GM19351 (cell line): ENCODE measurements around the gene KHK.
A peak's percentile ranks its signal among the peaks of the same experiment; 100 is the strongest.
"Not testable (repeated sequence)": the region's sequence is repeated elsewhere in the genome, so short reads cannot be mapped to it uniquely, and the experiment has no call there.

ENCODE experiments used
- ATAC-seq: cut with Tn5 transposase; IDR thresholded peaks from one replicate; pipeline ENCODE4 v1.9.1; 2021; ENCODE audit warnings: mild to moderate bottlenecking, moderate library complexity; ENCODE audit not compliant: unreplicated experiment

Gene KHK

DNA sequence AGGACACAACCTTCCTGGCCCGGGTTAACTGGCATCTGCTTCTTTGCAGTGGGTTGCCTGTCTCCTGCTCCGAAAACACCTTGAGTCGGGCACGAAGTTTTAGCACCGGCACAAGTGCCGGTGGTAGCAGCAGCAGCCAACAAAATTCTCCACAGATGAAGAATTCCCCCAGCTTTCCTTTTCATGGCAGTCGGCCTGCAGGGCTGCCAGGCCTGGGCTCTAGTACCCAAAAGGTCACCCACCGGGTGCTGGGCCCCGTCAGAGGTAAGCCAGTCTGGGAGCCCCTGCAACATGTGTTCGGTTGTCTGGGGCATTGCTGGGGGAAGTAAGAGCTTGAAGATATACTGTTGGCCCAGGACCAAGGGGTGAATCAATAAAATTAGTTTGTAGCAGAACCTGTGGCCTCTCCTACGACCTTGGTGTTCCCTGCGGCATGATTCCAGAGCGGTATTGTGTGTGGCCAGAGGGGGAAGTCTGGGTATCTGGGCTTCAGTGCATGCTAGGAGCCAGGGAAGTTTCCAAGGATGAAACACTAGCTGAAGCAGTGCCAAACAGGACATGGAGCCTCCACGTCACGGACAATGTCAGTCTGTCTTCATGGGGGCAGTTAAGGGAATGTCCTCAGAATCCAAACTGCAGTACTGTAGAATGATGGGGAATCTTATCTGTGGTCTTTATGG lies 27.3 kb upstream of the KHK start:
- no peak for ATAC-seq

DNA sequence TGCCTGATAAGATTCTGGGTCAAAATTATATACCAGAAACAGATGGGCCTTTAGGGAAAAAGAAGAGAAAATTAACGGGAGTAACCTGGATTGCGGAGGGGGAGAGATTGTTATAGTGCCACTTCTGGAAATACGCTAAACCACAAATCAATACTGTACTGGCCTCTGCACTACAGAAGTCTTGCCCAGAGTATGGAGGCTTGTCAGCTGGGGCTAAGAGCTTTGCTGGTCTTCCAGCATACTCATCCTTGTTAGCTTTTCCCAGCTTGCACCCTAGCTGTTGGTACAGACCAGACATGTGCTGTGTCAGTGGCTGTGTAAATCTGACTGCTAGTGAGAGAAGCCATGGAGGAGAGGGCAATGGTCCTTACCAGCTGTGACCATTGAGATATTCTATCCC lies 26.2 kb upstream of the KHK start:
- no peak for ATAC-seq

DNA sequence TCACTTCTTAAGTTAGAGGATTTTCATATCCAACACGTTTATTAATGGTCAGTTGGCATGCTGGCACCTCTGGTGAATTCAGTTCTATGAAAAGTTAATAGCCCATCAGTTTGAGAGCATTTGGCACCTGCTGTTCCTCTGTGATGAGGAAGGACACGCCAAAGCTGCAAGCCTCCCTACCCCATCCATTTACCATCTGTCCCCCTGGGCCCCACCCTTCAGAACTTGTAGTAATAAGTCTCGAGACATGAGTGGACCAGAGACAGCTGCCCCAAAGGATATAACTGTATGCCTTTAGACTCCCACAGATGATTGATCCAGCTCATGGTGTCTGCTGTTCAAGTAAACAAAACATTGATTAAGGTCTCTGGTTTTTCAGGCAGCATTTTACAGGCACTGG lies 21.4 kb upstream of the KHK start:
- no peak for ATAC-seq

GRCh38 chr2:27067385-27067784 lies 19.2 kb upstream of the KHK start:
- ATAC-seq: no peak

GRCh38 chr2:27069436-27069835 lies 17.1 kb upstream of the KHK start:
- no peak for ATAC-seq

GRCh38 chr2:27069961-27070618 lies 16.5 kb upstream of the KHK start:
- no peak for ATAC-seq

DNA sequence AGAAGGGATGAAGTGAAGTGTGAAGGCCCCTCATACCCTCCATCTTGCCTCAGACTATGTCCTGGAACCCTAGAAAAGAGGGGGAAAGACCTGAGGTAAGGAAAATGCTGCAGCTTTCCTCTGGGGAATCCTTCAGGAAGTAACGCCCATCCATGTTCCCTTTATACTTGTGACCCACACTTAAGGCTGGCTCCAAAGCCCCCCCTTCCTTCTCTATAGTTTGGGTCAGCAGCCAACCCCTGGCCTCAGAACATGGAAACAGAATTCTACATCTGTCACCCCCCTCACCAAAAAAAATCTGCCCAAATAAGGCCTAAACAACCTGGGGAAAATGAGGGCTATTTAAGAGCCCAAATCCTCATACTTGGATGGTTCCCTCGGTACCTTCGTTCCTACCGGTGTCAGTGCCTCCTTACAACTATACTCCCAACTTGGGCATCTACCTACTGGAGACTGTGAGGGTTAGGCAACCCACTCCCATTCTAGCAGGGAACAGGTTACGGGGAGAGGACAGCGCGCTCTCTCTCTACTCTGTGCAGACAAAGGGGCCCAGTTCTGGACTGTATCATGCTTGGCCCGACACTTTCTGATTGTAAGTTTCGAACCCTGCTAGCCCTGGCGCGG lies 15.8 kb upstream of the KHK start:
- ATAC-seq: no peak

GRCh38 chr2:27071277-27071989 lies 15.1 kb upstream of the KHK start, which contains the start of gene OST4:
OST4 (minus strand) TSS chr2:27071654.
- ATAC-seq: peak; percentile 85

- no peak for ATAC-seq
Measured at GRCh38 chr2:27071990-27072830, 14.4 kb upstream of the KHK start.

GRCh38 chr2:27072920-27073319 lies 13.7 kb upstream of the KHK start:
- no peak for ATAC-seq

DNA sequence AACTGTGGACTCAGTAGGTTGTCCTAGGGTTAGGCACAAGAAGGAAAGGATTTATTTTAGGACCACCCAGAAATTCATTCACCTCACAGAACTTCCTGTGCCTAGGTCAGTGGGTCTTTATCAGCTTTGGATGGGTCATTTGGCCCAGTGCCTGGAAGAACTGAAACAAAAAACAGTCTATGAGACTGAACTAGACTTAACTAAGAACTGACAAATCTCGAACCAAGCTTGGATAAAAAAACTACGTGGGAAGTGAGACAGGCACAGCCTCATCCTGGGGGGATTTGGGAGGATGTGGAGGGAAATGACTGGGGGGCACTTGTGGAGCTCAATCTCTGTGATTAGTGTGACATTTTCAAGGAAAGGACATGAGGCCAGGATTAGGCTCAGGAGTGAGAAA lies 12.8 kb upstream of the KHK start:
- ATAC-seq: no peak

GRCh38 chr2:27074738-27075565 lies 11.6 kb upstream of the KHK start:
- no peak for ATAC-seq

DNA sequence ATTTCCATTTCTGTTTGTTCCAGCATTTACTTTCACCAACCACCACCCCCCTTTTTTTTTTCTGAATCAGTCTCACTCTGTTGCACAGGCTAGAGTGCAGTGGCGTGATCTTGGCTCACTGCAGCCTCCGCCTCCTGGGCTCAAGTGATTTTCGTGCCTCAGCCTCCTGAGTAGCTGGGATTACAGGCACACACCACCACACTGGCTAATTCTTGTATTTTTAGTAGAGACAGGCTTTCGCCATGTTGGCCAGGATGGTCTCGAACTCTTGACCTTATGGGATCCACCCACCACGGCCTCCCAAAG lies 11.1 kb upstream of the KHK start:
- not testable (repeated sequence) for ATAC-seq

DNA sequence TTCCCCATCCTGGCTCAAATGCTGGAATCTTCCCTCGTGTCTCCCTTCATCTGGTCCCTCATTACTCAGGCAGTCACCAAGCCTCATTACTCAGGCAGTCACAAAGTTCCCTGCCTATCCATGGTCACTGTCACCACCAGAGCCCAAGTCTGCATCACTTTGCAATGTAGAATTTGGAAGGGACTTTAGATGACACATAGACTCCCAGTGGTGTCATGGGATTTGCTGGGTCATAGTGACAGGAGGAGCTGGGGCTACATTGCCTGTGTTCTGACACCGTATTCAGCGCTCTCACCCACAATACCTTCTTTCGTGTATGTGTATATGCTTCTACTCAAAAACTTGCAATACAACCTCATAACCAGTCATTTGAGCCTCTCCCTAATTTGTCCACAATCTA lies 10.2 kb upstream of the KHK start:
- ATAC-seq: no peak

DNA sequence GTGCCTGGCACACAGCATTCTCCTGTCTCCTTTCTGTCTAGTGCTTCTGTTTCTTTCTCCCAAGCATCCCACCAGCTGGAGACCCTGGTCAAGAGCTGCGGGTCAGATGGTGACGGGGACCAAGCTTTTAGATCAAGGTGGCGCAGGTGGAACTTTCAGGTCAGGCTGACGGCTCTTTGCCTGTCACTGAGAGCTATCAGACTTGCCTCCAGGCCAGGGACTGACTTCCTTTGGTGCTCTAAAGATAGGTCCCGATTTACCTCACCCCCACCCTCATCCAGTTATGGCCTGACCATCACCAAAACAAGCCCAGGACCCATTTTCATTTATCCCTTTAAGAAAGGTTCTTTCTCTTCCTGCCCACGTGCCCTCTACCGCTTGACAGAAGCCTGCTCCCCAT lies 9.3 kb upstream of the KHK start:
- ATAC-seq: no peak

DNA sequence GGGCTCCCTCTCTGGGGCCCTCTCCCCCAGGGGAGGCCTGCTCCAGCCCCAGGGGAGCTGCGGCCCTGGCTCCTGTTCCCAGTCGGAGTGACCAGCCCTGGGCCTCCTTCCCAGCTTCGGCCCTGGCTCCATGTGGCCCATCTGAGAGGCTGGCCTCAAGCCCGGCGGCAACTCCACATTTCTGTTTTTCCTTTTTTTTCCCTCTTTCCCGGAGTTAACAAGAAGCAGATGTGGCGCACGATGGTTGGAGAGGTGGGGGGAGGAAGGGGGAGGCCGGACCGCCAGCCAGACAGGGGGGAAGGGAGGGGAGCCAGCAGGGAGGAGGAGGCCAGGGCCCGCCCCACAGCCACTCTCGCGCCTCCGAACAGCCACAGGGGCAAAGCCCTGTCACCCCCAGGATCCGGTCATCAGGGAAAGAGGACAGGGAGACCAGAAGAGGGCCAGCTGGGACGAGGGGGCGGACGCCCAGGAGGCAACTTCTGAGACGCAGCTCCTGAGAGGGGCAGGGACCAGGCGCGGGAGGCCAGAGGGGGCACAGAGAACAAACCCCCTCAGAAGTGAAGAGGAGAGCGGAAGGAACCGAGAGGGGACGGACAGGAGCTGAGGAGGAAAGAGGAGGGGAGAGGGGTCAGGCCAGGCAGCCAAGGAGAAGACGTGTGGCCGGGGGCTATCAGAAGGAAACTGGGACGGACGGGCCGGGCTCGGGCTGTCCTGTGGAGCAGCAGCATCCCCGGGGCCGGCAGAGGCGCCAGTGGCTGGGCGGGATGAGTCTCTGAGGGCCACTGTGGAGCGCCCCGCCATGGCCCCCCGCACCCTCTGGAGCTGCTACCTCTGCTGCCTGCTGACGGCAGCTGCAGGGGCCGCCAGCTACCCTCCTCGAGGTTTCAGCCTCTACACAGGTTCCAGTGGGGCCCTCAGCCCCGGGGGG lies 8.0 kb upstream of the KHK start, which contains the start of gene EMILIN1:
Gene EMILIN1, plus strand, starts transcription at position 349 of the 928 bp plus-strand sequence. Its CDS starts 451 bp downstream, at position 800.
- ATAC-seq: no peak

DNA sequence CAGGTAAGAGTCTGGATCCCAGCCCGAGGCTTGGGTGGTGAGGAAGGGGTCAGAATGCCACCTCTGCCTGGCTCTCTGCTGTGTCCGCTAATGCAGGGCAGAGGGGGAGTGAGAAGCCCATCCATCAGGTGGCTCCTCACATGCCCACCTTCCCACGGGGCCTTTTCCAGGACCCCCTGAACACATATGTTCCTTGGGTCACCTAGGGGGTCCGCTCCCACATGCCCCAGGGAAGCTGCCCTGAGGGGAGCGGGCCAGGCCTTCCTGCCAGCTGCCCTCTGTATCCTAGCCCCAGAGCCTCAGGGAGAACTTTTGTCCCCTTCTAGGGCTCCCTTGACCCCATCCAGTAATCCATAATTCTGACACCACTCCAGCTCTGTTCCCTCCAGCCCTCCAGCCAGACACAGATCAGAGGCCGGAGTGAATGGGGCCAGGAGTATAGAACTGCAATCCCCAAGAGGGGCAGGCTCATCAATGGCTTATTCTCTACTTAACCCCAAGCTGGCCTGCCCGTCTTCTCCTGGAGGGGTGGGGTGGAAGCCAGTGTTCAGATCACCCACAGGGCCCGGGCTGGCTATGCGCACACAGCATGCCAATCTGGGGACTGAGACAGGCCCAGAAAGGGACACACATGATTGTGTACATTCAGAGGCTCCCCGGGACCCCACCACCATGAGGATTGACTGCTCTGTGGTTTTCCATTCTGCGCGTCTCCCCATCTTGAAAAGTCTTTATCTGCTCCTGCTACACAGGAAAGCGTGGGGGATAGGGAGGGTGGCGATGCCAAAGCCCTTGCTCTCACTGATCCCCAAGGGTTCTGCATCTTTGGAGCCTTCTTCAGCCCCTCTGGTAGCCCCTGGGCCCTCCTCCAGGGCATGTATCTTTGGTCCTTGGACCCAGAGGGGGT lies 7.1 kb upstream of the KHK start:
- ATAC-seq: no peak

- ATAC-seq: no peak
Measured at GRCh38 chr2:27080140-27080469, 6.5 kb upstream of the KHK start.
